HG03175 (cell line): ENCODE data around the gene CADPS2.
A peak's percentile ranks its signal among the peaks of the same experiment; 100 is the strongest.

Source experiments
- ATAC-seq: cut with Tn5 transposase; IDR thresholded peaks from one replicate; pipeline ENCODE4 v1.9.1; 2021; ENCODE audit warnings: mild to moderate bottlenecking, moderate library complexity; ENCODE audit not compliant: unreplicated experiment

CADPS2 gene

GRCh38 chr7:122886357-122887081 lies at the start of gene CADPS2:
Gene CADPS2, minus strand, starts transcription at chr7:122886460. Its CDS starts 123 bp downstream, at chr7:122886337.
- ATAC-seq = peak; percentile 66

GRCh38 chr7:122935620-122936019 lies 49.4 kb upstream of the CADPS2 start:
- no peak for ATAC-seq

DNA sequence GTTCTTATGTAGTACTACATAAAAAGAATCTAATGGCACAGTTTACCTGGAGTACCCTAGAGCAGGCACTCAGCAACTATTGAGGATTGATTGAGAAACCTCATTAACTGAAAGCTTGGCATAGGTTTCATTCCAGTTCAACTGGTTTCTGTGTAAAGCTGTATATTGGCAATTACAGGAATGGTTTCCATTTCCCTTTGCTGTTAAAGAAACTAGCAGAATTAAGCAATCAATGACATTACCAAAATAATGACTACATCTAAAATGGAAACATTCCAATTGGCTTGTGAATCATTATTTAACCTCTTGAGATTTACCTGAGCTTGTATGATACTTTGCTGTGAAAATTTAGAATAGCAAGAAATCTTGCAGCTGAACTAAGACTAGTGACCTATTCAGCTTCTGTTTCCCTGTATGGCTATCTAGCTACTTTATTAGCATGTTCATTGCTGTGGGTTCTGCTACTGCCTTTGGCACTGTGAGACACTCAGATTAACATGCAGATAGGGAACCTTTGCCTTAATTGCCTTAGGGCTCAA lies 33.5 kb upstream of the CADPS2 start:
- ATAC-seq = no peak

GRCh38 chr7:122914812-122915211 lies 28.6 kb upstream of the CADPS2 start:
- ATAC-seq = no peak

- no peak for ATAC-seq
These were observed 27.3 kb upstream of the CADPS2 start for GRCh38 chr7:122913608-122914007.

DNA sequence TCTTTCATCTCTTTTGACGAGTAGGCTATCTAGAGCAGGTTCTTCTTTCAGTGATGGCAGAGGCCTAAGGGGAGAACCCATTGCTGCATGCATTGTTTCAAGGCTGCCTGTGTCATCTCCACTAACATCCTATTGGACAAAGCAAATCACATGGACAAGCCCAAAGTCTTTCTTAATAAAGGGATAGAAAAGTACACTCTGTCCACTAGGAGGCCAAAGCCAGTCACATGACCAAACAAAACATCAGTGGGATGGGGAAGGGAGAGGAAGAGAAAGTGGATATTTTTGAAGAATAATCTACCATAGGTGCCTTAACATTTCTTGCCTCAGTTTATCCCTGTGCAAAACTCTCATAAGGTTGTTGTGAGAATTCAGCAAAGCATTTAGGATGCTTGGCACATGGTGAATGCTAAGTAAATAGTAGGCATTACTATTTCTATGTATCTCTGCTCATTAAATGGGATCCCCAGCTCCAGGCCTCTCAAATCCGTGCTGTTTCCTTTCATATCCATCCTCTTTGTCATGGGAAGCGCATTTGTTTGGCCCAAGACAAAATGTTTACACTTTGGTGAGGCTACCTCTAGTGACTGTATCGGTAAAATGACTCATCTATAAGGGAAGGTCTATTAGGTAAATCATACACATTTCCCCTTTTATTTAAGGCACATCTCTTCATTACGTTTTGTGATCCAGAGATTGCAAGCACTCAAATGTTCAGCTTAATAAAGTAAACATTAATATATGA lies 16.7 kb upstream of the CADPS2 start:
- ATAC-seq = peak; percentile 66

GRCh38 chr7:122901250-122901649 lies 15.0 kb upstream of the CADPS2 start:
- no peak for ATAC-seq

DNA sequence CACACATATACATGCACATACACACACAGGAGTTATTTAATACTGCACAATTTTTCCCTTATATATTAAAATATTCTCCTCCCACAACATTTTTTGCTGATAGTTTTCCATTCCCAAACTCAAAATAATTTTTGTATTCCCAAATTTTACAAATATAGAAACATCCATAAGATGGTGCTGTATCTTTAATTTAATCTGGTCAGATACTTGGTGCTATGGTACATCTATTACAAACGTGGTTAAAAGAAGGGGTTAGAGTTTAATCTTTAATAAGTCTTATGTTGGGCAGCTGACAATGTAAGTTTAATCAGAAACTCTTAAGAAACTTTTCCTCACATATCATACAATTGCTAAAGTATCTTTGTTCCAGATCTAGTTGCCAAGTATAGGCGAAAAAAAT lies 10.2 kb upstream of the CADPS2 start:
- ATAC-seq = no peak

DNA sequence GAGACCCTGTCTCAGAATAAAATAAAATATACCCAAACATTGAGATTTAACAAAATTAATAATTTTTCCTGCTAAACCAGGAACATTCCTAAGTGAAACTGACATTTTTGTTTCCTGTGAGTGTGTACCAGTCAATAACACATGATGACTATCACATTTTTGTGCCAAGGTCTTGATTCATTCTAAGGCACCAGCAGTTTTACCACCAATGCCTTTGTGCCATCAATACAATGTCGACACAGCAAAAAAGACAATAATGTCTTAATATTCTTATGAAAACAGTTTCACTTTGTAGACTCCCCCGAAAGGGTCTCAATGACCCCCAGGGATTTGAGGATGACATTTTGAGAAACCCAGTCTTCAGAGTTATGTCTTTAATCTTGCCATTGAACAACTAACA lies 7.2 kb upstream of the CADPS2 start:
- ATAC-seq = no peak

- ATAC-seq = no peak
These were observed 2.9 kb upstream of the CADPS2 start for GRCh38 chr7:122889116-122889515.

GRCh38 chr7:122887848-122888247 lies 1.6 kb upstream of the CADPS2 start:
- ATAC-seq = no peak

DNA sequence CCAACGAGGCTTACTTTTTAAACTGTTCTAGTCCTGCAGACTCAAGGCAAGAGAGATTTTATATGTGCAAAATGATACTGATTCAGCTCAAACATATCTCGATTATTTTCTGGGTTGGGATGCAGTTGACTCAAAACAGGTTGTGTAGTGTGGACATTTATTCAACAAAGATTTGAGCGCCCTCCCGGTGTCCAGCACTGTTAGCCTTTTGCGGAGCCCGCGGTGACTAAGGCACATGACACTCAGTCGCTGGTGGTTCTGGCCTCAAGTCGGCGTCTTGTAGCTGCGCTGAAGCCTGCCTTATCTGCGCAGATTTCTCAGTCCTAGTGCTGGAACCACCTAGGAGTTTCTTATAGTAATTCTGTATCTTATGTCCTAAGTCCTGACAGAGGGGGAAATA lies 938 bp upstream of the CADPS2 start:
- no peak for ATAC-seq

DNA sequence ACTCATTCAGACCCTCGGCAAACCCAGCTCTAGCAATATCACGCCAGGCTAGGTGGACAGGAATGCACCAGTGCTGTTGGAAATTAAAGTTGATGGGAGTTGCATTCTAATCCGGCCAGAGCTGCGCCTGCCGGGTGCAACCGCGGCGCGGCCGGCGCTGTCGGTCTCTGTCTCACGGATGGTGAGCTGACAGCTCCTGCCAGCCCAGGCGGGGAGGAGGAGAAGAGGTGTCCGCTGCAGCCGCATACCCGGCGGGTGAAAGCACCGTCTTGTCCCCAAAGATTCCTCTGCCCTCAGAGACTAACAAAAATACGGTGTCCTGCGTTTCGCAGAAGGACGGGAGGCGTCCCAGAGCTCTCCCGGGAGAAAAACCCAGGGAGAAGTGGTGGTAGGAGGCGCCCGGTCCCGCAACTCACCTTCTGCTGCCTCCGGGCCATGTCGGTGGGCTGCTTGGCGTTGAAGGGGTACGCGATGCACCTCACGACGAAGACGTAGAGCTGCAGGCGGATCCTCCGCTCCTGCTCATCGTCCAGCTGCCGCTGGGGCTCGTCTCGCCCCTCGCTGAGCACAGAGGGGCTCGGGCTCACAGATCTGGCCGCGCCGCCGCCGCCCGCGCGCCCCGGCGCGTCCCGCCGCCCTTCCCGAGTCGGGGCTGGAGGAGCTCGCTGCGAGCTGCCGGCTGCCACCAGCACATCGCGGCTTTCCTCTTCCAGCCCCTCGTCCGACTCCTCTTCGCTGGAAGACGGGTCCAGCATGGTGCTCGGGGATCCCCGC lies 490 bp downstream of the CADPS2 start:
- ATAC-seq = peak; percentile 29

DNA sequence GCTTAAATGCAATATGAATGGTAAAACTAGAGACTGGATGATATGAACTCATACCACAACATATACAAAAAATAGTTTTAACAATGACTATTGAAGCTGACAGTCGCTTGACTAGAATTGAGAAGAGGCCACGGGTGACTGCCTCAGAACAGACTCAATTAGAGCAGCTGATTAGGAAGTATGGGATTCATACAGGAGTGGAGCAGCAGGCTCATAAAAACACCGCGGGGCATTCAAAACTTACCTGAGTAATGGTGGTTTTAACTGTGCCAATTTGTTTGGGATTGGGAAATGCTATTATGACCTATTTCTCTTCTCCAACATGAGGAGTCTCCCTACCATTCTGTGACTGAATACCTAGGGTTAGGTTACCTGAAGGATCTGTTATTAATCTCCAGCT lies 2.1 kb downstream of the CADPS2 start:
- ATAC-seq = no peak

DNA sequence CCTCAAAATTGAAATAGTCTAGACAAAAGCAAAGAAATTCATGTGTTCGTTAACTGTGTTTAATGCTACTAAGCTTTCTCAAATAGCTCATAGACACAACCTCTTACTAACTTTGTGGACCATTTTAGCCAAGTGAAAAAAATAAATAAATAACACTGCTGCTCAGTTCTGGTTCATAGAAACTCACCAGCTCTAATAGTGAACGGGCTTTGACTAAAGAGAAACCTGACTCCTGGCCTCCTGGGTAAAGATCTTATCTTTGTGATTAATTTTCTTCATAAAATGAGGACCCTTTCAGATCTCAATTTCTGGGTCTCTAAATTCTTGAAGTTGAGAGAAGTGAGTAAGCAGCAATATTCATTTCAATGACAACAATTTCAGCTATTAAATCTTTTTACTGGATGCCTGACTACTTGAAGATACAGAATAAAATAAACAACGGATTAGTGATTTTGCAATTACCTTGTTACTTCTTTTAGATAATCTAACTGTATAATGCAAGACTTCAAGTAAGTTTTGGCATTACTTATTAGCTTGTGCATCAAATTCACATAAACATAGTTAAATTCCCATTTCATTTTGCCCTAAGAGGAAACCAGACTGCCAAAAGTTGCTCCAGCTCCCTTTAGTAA lies 3.1 kb downstream of the CADPS2 start:
- no peak for ATAC-seq

DNA sequence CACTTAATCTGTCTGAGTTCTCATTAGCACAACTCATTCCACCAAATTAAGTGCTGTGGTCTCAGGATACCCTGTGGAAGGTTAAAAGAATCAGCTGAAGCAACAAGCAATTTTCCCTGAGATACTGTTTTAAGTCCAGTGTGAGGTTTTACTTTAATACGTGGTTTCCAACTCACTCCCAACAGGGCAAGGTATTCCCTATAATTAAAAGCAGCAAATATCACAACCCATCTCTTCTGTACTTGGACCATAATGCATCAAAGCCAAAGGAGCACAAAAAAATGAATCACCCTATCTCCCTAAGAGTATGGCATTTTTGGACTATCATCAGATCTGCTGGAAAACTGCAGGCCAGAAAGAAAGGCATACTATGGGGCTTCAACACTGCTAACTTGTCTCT lies 4.9 kb downstream of the CADPS2 start:
- no peak for ATAC-seq

DNA sequence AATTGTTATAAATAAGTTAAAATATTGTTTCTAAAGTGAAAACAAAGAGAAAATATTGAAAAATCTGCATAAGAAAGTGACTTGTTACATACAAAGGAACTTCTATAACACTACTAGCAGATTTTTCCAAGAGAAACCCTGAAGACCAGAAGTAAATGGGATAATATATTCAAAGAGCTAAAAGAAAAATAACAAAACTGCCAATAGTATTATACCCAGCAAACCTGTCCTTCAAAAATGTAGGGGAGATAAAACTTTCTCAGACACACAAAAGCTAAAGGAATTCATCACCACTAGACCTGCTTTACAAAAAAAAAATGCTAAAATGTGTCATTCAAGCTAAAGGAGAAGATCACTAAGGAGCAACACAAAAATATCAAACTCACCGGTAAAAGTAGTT lies 17.0 kb downstream of the CADPS2 start:
- no peak for ATAC-seq

- no peak for ATAC-seq
These were observed 18.7 kb downstream of the CADPS2 start for GRCh38 chr7:122867471-122867980.

- no peak for ATAC-seq
These were observed 21.4 kb downstream of the CADPS2 start for GRCh38 chr7:122864838-122865237.

DNA sequence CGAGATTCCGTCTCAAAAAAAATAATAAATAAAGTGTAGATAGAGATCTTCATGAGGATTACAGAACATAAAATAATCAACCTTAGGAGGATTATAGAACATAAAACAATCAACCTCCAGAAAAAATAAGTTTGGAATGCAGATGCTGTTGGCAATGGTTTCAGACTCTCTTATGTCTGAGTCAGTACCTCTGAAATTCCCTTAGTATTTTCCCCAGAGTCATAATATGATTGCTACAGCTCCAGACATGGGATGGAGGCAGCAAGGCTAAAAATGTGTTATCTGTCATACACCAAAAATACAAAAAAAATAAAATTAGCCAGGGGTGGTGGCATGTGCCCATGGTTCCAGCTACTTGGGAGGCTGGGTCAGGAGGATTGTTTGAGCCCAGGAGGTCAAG lies 22.2 kb downstream of the CADPS2 start:
- ATAC-seq = no peak

GRCh38 chr7:122858320-122858719 lies 27.9 kb downstream of the CADPS2 start:
- ATAC-seq = no peak
